GM18498 (cell line): ENCODE data around the gene LAMB2.

Experiments used
- ATAC-seq: cut with Tn5 transposase; IDR thresholded peaks from one replicate; pipeline ENCODE4 v1.9.1; 2021; ENCODE audit warnings: mild to moderate bottlenecking, moderate library complexity; ENCODE audit not compliant: unreplicated experiment

Gene LAMB2

GRCh38 chr3:49076646-49077045 is 56.2 kb downstream of the LAMB2 start:
- no peak for ATAC-seq

GRCh38 chr3:49076116-49076515 is 56.7 kb downstream of the LAMB2 start:
- no peak for ATAC-seq
